Ureter (tissue), 1 donor: Measurements from ENCODE around the gene BICDL2. TPM values are rescaled to one million over a fixed set of nuclear protein-coding genes. Genes with fewer than 3 reads are reported as not detected.

ENCODE experiments used
- DNase-seq: peaks from one replicate; pipeline ENCODE4 v3.0.0-alpha.2; 2020; ENCODE audit warnings: low spot score
- total RNA-seq: library from RNA; stranded (reverse); gene quantifications from one replicate; pipeline ENCODE4 v1.2.4, GENCODE V29; 2023
- donor health status: DM: yes; HTN: yes; CAD: no.

BICDL2 gene
- total RNA-seq, 1 donor from 2014 or later: 94.3 TPM

GRCh38 chr16:3047387-3047720 is 10.6 kb upstream of the BICDL2 start:
- DNase-seq: no peak

- no peak for DNase-seq
These were observed 10.1 kb upstream of the BICDL2 start for GRCh38 chr16:3046641-3047386.

GRCh38 chr16:3045758-3046640 is 9.3 kb upstream of the BICDL2 start, which contains the start of gene MMP25:
MMP25 (plus strand) TSS chr16:3046561; CDS start chr16:3046918, 357 bp downstream.
- no peak for DNase-seq

- DNase-seq: no peak
These were observed 8.0 kb upstream of the BICDL2 start for GRCh38 chr16:3044708-3045107.

GRCh38 chr16:3042376-3042775 is 5.6 kb upstream of the BICDL2 start:
- DNase-seq: no peak

- DNase-seq: no peak
These were observed 2.2 kb upstream of the BICDL2 start for GRCh38 chr16:3038896-3039295.

- DNase-seq: no peak
These were observed 1.5 kb upstream of the BICDL2 start for GRCh38 chr16:3038256-3038655.

GRCh38 chr16:3035972-3036725 is 595 bp downstream of the BICDL2 start:
- DNase-seq: peak; percentile 68

GRCh38 chr16:3035289-3035971 is 1.3 kb downstream of the BICDL2 start:
- no peak for DNase-seq

- DNase-seq: no peak
These were observed 4.1 kb downstream of the BICDL2 start for GRCh38 chr16:3032624-3033023.

- no peak for DNase-seq
These were observed 6.2 kb downstream of the BICDL2 start for GRCh38 chr16:3030222-3031212.

GRCh38 chr16:3029491-3030221 is 7.1 kb downstream of the BICDL2 start:
- DNase-seq: no peak

- DNase-seq: no peak
These were observed 7.9 kb downstream of the BICDL2 start for GRCh38 chr16:3028716-3029319.

GRCh38 chr16:3027983-3028715 is 8.6 kb downstream of the BICDL2 start:
- peak; percentile 80 for DNase-seq

- no peak for DNase-seq
These were observed 9.3 kb downstream of the BICDL2 start for GRCh38 chr16:3027489-3027795.

GRCh38 chr16:3026609-3027488 is 9.9 kb downstream of the BICDL2 start:
- DNase-seq: no peak

GRCh38 chr16:3026003-3026378 is 10.8 kb downstream of the BICDL2 start:
- DNase-seq: no peak
